ENCODE results near the gene BICDL1.

DNA sequence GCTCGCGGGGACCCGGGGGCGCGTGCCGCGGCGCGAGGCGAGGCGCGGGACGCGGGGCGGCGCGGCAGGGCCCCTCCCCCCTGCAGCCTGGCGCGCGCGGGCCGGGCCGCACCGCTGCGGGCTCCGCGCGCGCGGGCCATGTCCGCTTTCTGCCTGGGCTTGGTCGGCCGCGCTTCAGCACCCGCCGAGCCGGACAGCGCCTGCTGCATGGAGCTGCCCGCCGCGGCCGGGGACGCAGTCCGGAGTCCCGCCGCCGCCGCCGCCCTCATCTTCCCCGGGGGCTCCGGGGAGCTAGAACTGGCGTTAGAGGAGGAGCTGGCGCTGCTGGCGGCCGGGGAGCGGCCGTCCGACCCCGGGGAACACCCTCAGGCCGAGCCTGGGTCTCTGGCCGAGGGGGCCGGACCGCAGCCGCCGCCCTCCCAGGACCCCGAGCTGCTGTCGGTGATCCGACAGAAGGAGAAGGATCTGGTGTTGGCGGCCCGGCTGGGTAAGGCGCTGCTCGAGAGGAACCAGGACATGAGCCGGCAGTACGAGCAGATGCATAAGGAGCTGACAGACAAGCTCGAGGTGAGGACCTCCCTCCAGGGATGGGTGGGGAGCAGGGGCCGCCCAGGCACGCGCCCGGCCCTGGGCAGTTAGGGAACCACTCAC is 820 bp downstream of the BICDL1 start:
- TF ChIP-seq, protein P1, sequence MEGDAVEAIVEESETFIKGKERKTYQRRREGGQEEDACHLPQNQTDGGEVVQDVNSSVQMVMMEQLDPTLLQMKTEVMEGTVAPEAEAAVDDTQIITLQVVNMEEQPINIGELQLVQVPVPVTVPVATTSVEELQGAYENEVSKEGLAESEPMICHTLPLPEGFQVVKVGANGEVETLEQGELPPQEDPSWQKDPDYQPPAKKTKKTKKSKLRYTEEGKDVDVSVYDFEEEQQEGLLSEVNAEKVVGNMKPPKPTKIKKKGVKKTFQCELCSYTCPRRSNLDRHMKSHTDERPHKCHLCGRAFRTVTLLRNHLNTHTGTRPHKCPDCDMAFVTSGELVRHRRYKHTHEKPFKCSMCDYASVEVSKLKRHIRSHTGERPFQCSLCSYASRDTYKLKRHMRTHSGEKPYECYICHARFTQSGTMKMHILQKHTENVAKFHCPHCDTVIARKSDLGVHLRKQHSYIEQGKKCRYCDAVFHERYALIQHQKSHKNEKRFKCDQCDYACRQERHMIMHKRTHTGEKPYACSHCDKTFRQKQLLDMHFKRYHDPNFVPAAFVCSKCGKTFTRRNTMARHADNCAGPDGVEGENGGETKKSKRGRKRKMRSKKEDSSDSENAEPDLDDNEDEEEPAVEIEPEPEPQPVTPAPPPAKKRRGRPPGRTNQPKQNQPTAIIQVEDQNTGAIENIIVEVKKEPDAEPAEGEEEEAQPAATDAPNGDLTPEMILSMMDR (IDR thresholded peaks at IDR 0.05): no peak
- no peak for TF ChIP-seq POLR2A (IDR thresholded peaks at IDR 0.05)
